Left forelimb (tissue), 1 donor: ENCODE measurements around the gene TP53BP1.
"Not testable (repeated sequence)": the region's sequence is repeated elsewhere in the genome, so short reads cannot be mapped to it uniquely, and the experiment has no call there.

Experiments
- DNase-seq: peaks from one replicate; pipeline ENCODE4 v3.0.0-alpha.2; 2018; ENCODE audit warnings: low spot score

Gene TP53BP1

GRCh38 chr15:43492673-43493601 is at the start of gene TP53BP1:
Gene TP53BP1 (minus strand): TSS chr15:43493156. CDS start chr15:43493043, 113 bp downstream.
- DNase-seq, result peak; percentile 95

GRCh38 chr15:43541785-43542184 is 48.8 kb upstream of the TP53BP1 start:
- no peak for DNase-seq

- no peak for DNase-seq
These were observed 45.1 kb upstream of the TP53BP1 start for GRCh38 chr15:43538091-43538490.

GRCh38 chr15:43534897-43535296 is 41.9 kb upstream of the TP53BP1 start:
- DNase-seq, result no peak

GRCh38 chr15:43532826-43533225 is 39.9 kb upstream of the TP53BP1 start:
- not testable (repeated sequence) for DNase-seq

GRCh38 chr15:43531018-43531670 is 38.2 kb upstream of the TP53BP1 start:
- no peak for DNase-seq

- DNase-seq, result no peak
These were observed 36.8 kb upstream of the TP53BP1 start for GRCh38 chr15:43529587-43530345.

GRCh38 chr15:43529141-43529540 is 36.2 kb upstream of the TP53BP1 start:
- no peak for DNase-seq

- no peak for DNase-seq
These were observed 35.6 kb upstream of the TP53BP1 start for GRCh38 chr15:43528542-43529007.

GRCh38 chr15:43527802-43528541 is 35.0 kb upstream of the TP53BP1 start:
- no peak for DNase-seq

- no peak for DNase-seq
These were observed 34.3 kb upstream of the TP53BP1 start for GRCh38 chr15:43527016-43527801.

GRCh38 chr15:43526261-43526930 is 33.4 kb upstream of the TP53BP1 start:
- DNase-seq, result no peak

GRCh38 chr15:43525131-43525530 is 32.2 kb upstream of the TP53BP1 start:
- DNase-seq, result no peak

- no peak for DNase-seq
These were observed 31.4 kb upstream of the TP53BP1 start for GRCh38 chr15:43524254-43524845.

GRCh38 chr15:43523646-43524045 is 30.7 kb upstream of the TP53BP1 start:
- DNase-seq, result no peak

- no peak for DNase-seq
These were observed 29.3 kb upstream of the TP53BP1 start for GRCh38 chr15:43522247-43522646.

- no peak for DNase-seq
These were observed 28.5 kb upstream of the TP53BP1 start for GRCh38 chr15:43521419-43521818.

GRCh38 chr15:43520138-43520537 is 27.2 kb upstream of the TP53BP1 start:
- DNase-seq, result no peak

GRCh38 chr15:43519196-43519595 is 26.2 kb upstream of the TP53BP1 start:
- no peak for DNase-seq
